ENCODE results near the gene EN2.

DNA sequence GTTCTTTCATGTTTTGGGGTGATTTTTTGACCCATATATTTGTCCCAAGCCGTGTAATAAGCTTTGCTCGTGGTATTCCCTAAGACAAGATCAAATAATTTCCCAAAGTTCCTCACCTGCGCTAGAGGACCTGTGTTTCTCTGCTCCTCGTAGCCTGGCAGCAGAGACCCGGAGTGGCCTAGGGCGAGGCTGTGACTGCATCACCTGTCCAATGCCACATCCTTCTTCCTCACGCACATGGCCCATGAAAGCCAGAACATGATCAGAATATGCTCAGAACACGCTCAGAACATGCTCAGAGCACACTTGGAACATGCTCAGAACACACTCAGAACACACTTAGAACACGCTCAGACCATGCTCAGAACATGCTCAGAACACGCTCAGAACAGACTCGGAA is 23.8 kb downstream of the EN2 start:
- TF ChIP-seq EZH2 (IDR thresholded peaks at IDR 0.05; ENCODE audit: borderline replicate concordance, insufficient read depth, low read depth, low read length, poor library complexity, severe bottlenecking): no peak
- TF ChIP-seq, protein P1, sequence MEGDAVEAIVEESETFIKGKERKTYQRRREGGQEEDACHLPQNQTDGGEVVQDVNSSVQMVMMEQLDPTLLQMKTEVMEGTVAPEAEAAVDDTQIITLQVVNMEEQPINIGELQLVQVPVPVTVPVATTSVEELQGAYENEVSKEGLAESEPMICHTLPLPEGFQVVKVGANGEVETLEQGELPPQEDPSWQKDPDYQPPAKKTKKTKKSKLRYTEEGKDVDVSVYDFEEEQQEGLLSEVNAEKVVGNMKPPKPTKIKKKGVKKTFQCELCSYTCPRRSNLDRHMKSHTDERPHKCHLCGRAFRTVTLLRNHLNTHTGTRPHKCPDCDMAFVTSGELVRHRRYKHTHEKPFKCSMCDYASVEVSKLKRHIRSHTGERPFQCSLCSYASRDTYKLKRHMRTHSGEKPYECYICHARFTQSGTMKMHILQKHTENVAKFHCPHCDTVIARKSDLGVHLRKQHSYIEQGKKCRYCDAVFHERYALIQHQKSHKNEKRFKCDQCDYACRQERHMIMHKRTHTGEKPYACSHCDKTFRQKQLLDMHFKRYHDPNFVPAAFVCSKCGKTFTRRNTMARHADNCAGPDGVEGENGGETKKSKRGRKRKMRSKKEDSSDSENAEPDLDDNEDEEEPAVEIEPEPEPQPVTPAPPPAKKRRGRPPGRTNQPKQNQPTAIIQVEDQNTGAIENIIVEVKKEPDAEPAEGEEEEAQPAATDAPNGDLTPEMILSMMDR (IDR thresholded peaks at IDR 0.05): no peak
